GM18502 (cell line): Measurements from ENCODE around the gene PLCL2.

Source experiments
- ATAC-seq: cut with Tn5 transposase; IDR thresholded peaks from one replicate; pipeline ENCODE4 v1.9.1; 2021; ENCODE audit warnings: mild to moderate bottlenecking; ENCODE audit not compliant: unreplicated experiment, poor library complexity

PLCL2 gene

DNA sequence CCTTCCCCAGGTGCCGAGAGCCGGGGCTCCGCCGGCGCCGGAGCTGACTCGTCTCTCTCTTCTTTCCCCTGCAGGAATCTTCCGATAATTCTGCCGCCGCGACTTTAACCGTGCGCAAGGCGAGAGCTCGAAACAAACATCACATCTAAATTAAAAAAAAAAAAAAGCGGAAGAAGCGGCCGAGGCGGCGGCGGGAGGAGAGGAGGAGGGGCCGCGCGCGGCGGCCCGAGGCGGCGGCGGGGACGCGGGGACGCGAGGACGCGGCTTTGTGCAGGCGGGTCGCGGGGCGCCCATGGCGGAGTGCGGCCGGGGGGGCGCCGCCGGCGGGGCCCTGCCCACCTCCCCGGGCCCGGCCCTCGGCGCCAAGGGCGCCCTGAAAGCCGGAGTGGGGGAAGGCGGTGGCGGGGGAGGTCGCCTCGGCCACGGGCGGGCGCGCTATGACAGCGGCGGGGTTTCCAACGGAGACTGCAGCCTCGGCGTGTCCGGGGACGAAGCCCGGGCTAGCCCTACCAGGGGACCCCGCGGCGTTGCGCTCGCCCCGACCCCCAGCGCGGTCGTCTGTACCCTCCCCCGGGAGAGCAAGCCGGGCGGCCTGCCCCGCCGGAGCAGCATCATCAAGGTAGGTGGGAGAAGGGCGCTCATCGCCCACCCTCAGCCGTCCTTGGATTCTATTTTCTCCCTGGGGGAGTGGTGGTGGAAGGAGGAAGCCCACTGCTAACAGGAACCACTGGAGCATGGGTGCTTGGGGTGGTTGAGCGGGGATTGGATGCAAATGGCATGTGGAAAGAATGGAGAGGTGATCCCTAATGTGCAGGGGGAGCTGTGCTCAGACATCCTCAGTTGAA is at the start of gene PLCL2:
TSS of gene PLCL2 (plus strand) at position 208 of the 845 bp plus-strand sequence. CDS start at position 293, 85 bp downstream.
- peak; percentile 36 for ATAC-seq

DNA sequence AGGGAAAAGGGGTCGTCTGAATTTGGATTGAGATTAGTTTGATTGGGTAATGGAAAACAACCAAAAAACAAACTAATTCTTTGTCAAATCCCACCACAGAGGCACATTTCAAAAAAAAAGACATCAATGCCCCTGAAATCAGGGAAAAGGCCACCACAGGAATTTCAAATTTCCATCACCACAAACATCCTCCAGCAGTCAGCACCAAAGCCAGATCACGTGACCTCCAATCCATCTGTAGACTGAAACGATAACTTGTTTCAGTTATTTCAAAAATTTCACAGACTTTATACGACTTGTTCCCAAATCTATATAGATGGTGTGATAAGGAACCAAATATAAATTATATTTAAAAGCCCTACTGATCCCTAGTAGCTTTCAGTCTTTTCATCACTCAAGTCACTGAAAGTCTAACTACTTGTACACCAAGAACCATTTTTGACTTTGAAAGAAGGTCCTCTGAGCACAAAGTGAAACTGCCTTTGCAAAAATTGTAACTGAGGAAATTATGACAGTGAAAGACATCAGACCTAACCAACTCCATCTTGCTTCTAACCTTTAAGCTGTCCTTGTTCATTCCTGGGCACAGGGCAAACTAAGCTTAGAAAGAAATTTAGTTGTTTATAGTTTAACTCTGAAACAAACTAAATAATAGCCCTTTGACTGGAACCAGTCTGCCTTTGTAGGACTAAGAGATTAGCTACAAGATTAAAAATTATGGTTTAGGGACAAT is 48.1 kb upstream of the PLCL2 start:
- no peak for ATAC-seq

DNA sequence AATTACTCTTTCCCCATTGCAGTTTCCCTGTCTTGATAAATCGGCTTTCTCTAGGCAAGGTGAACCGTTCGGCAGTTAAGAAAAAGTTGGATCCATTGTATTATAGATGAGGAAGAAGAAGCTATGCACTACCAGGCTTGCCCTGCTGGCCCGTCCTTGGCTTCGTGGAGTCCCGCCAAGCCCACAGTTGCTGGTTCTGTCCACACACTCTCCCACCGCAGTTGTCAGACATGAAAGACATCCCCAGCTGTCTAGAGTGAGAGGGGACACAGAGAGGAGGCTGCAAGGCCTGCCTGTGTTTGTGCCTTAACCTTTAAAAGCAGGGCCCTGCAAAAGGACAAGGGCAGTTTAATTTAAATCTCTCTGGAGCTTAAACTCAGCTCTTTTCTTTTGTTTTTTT is 47.2 kb upstream of the PLCL2 start:
- ATAC-seq = no peak

DNA sequence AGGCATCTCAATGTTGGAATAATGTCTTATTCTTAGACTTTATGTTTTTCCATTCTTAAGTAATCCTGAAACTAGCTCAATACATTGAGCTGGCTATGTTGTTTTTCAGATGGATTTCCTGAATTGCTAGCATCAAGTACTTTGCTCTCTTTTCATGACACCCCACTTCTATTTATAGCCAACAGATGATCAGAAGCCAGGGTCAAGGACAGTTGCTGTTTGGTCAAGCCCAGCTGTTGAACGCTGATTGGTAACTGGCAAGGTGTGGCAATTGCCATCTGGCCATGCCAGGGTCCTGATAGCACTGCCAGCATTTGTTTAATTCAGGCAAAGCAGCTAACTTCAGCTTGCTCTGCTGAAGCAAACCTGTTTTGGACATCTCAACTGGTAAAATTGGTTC is 46.2 kb upstream of the PLCL2 start:
- ATAC-seq = no peak

DNA sequence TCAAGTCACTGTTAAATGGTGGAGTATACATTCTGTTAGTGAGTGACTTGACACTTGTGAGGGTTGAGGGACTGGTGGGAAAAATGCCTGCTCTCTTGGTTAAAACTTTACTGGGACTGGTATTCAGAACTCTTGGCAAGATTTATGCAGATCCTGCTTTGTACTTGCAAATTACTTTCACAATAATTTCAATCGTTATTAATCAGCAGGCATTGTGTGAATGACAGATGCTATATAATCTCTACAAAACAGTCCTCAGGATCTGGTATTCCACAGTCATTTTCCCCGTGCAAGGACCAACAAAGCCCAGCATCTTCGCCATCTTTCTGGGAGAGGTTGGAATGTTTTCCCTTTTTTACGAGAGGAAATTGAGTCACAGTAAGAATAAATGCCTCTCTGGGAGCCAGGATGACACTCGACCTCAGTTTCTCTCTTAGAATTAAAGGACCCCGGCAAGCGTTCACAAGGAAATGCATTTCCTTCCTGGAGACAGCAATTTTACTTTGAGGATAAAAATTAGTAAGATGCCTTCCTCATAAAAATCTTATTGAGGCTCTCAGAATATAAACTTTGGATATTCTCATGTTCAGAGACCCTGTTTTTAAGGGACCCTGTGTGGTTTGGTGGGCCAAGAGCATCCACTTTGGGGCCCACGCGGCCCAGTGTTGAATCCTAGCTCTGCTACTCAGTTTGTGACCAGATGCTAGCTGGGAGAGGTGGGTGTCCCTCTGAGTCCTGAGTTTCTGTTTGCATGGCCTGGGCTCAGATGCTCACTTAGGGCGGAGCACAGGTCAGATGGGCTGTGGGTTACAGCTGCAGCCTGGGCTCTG is 45.3 kb upstream of the PLCL2 start:
- ATAC-seq = no peak

DNA sequence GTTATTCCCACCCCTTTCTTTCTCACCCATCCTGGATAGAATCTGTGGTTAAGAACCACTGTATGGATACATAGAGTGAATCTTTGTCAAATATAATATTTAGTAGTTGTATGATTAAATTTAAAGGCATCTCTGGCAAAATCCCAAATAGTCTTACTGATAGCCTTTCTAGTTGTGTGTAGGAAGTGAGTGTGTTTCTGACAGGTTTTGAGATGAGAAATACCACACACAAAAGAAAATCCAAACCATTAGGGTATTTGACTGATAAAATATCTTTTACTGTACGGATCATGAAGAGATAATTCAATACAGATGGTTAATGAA is 44.7 kb upstream of the PLCL2 start:
- ATAC-seq = no peak

DNA sequence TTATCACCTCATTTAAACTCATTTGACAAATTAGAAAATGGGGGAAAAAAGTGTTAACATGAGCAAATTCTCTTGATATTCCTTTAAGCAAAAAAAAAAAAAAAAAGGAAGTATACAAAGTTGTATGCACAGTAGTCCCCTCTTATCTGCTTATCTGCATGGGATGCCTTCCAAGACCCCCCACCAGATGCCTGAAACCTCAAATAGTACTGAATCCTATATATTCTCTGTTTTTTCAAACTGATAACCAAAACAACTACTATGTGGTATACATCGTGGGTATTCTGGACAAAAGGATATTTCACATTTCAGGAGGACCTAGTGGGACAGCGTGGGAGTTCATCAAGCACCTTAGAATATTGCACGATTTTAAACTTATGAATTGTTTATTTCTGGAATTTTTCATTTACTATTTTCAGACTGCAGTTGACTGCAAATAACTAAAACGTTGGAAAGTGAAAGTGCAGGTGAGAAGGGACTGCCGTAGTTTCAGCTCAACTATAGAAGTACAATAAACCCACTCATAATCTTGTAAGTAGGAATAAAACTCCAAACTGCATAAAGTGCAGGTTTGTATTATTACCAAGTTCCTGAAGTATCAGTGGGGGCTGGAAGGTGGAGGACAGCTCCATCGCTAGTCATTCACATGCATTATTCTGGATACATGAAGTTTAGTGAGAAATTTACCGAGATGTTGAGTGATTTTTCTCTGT is 43.6 kb upstream of the PLCL2 start:
- ATAC-seq = no peak

DNA sequence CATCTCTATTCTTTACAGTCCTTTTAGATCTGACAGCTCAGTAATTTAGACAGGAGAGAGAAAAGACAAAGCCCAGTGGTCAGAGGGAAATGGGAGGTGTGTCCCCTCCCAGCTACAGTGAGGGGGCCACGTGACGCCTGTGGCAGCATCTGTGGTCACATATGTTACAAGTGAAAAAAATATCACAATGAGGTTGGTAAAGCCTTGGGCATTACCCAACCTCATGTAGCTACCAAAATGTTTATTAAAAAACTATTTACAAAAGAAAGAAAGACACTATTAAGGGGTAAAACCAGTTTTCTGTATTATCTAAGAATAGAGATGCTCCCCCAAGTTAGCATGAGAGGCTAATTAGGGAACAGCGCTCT is 42.9 kb upstream of the PLCL2 start:
- ATAC-seq = peak; percentile 59

DNA sequence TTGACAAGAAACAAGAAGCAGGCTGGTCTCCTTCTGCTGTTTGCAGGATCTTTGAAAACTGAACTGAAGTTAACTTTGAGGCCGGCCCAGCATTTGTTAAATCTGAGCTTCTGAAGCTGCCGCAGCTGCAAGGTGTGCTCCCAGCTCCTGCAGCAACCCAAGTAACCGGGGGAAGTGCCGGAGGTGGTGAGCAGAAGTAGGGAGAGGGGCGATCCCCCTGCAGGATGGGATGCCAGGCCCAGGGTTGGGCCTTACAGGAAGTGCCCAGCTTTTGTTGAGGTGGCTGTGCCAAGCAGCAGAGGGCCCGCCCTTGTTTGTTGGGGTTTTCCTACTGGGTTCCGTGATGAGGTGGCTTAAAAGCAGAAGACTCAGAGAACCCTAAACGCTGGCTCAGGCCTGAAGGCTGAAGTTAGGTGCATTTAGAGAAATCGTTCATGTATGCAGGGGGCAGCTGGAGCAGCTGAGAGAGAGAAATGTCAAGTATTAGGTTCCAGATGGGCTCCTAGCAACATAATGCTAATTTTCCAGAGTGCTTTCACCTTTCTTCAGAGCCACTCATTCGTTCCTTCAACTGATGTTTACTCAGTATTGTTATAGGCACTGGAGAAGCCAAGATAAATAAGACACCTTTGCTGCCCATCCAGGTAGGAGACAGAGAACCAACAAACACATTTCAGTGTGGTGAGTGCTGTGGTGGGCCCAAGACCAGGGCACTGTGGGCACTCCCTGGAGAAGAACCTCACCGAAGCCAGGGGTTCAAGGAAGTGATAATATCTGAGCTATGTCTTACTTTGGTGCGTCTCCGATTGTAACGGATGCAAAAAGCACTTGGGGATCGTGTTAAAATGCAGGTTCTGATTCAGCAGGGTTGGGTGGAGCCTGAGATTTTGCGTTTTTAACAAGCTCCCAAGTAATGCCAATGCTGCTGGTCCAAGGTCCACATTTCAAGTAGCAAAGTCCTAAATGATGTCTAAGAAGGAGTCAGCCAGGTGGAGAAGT is 42.2 kb upstream of the PLCL2 start:
- peak; percentile 86 for ATAC-seq

DNA sequence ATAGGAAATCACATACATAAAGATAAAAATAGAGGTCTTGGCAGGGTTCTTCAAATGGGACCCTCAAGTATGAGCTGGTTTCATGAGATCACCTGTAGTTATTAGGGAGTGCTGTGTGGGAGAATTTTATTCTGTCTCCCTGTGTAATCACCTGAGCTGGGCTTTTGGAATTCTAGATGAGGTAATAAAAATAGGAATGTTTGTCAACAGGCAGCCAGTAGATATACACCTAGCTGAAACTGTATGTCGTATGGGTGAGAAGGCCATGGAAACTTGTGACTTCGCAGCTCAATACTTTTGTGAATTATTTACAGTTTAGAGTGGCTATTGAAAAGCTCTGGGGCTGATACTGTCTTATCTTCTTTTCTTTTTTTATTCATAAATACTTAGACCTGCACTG is 40.5 kb upstream of the PLCL2 start:
- ATAC-seq = no peak

DNA sequence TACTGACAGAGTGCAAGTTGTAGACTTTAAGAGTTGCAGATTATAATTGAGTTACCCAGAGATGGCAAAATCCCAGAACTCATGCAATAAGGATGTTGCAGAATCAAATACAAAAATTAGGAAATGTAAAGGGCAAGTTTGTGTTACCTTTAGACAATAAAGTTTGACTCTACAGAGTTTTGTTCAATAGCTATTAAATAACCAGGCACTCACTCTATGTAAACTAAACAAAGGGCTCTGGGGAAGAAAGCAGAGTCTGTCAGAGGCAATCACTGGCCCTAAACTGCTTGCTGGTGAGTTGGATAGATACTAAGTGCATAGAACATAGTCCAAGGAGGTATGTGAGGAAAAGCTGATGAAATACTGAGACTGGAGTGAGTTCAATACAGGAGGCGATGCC is 40.0 kb upstream of the PLCL2 start:
- ATAC-seq = no peak

DNA sequence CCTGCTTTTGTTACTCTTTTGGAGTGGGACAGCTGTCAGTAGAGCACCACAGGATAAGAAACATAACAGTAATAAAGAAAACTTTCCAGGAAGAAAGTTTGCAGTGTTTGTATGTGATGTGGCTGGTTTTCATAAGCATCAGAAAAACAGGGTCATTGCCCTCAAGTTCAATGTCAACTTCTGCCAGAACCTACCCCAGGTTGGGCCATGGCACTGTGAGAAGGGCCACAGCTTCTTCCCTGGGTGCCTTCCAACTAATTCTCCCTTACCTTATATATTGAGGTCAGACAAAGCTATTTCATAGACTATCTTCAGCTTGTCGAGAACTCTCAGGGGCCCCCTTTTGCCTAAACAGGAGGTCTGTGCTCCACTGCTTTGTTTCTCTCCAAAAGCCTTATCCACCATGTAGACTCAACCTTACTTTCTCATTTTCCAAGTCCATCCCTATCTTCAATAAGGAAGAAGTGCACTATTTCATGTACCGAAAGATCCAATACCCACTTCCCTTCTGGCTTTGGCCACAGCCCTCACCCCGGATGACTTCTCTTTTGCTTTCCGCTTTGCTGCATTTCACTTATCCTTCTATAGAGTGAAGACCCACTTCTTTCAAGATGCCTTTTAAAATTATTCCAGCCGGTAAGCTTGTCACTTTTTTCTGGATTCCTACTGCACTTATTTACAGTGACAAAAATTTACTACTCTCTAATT is 38.2 kb upstream of the PLCL2 start:
- no peak for ATAC-seq

DNA sequence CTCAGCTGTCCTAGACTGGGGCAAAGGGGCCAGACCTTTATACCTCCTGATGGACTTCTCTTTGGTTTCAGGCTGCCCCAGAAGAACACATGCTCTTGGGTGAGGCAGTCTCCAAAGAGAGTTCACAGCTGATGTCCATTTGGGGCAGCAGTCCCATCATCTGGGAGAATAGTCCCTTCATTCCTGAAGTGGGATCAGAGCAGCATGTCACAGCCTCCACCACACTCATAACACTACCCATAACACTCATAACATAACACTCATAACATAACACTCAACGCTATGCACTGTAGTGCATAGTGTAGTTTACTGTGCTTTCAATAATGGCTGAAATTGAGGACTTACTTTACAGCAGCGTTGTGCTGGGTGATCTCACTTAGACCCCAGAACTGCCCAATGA is 36.7 kb upstream of the PLCL2 start:
- ATAC-seq = peak; percentile 72

DNA sequence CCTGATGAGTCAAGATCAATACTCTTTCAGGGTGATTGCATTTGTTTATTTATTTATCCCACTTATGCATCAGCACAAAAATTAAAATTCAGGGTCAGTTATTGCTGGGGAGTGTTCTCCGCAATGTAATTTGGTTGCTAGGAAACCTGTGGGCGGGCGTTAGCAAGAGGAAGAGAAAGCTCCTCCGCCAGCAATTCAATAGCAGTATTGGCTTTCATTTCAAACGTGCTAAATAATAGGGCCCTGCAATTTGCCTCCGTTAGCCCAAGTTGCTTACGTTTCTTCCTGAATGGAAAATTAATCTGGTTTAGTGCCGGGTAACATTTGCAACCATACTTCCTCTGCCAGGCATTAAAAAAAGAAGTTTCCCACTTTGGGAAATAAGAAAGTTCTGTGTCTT is 35.5 kb upstream of the PLCL2 start:
- ATAC-seq = peak; percentile 84

DNA sequence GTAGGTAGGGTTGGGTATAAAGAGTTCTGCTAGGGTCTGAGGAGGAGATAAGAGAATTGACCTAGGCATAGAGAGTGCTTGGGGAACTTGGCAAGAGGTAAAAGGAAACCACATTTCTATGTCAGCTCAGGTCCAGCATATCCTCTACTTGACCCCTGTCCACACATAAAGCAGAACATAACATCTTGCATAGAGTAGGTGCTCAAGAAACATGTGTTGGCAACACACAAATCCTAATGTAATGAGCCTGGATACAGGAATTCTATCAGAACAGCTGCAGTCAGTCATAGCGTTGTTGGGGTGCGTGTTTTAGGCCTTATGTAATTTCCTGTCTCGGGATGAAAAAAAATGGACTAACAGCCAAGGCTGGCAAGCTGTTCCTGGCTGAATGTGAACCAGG is 35.0 kb upstream of the PLCL2 start:
- ATAC-seq = peak; percentile 20

DNA sequence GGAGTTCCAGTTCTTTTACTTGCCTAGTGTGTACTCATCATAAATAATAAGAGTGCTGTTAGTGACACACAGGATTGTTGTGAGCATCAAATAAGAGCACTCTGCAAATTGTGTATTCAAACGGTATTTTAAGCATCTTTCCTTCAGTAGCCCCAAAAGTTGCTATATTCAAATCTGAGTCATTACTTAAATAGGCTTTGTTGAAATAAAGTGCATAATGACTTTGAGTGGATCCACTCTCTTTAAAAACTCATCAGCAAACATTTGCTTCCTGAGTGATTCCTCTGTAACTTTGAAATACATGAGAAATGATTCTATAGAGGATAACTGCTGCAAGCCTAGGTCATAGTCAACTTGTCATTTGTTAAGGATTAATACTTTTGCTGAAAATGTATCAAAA is 29.3 kb upstream of the PLCL2 start:
- no peak for ATAC-seq

DNA sequence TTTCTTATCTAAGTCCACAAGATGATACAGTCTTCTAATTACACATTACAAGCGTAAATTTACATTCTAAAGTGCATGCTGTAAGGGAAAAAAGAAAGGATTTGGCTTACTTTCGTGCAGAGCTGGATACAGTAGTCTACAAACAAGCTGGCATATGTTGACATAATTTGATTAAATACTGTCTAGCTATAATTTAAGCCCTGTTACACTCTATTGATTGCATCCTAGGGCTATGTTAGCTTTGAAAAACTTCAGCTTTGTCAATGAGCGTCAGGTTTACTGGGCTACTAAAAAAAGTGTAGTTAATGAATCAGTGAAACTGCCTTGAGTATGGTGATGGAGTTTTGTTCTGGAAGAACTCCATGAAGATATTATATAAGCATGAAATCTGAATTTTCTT is 24.5 kb upstream of the PLCL2 start:
- no peak for ATAC-seq

DNA sequence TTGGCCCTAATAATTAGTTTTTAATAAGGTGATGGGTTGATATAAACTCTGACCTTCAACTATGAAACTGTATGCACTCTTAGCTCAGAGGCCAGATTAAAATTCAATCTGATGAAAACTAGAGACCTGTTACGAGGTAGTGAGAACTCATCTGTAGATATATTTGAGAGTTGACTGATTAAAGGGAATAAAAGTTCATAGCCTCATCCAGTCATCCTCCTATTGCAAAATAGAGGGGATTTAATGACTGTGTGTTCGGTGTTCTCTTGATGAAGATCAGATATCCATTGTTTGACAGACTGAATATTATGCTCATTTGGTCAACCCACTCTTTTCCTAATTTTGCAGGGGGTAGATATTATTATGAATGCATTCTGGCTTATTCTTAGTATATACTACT is 23.3 kb upstream of the PLCL2 start:
- ATAC-seq = no peak
